MCF 10A (cell line): ENCODE results near the gene NFE2L1. TPM values are rescaled to one million over a fixed set of nuclear protein-coding genes. Genes with fewer than 3 reads are reported as not detected.

Experiments
- BruUV-seq: library from RNA; stranded (reverse); fragments of 400-500 nt; replicated peaks from 2 replicates; lab custom pipeline; 2021; lab: Mats Ljungman, UMichigan
- CTCF ChIA-PET: fragments of 300-600 bp; sonication (Branson Sonifier 250); formaldehyde crosslinking; extraction: SDS; loops from one replicate; lab custom pipeline; 2021; ENCODE audit warnings: antibody characterized with exemption, inconsistent platforms; lab: Yijun Ruan, JAX
- POLR2A ChIA-PET: fragments of 300-600, 350-650 bp; sonication (Branson Sonifier 250); formaldehyde crosslinking; extraction: SDS; loops from one replicate; lab custom pipeline; 2020; ENCODE audit warnings: antibody characterized with exemption, inconsistent platforms; lab: Yijun Ruan, JAX
- DNase-seq: peaks from one replicate; pipeline ENCODE4 v3.0.0-alpha.2; 2018; ENCODE audit not compliant: unreplicated experiment
- H3K27ac Mint-ChIP-seq: one replicate; pipeline ENCODE4 v1.8.0; 2022; ENCODE audit warnings: mild to moderate bottlenecking, low read depth, mixed read lengths; ENCODE audit not compliant: unreplicated experiment
- H3K27me3 Mint-ChIP-seq: one replicate; pipeline ENCODE4 v1.8.0; 2022; ENCODE audit warnings: mixed read lengths; ENCODE audit not compliant: insufficient read depth, unreplicated experiment
- H3K36me3 Mint-ChIP-seq: one replicate; pipeline ENCODE4 v1.8.0; 2022; ENCODE audit warnings: mild to moderate bottlenecking, moderate library complexity, mixed read lengths; ENCODE audit not compliant: insufficient read depth, unreplicated experiment
- H3K4me1 Mint-ChIP-seq: one replicate; pipeline ENCODE4 v1.8.0; 2022; ENCODE audit warnings: mixed read lengths; ENCODE audit not compliant: insufficient read depth, unreplicated experiment
- H3K4me3 Mint-ChIP-seq: one replicate; pipeline ENCODE4 v1.8.0; 2022; ENCODE audit warnings: mild to moderate bottlenecking, moderate library complexity, mixed read lengths; ENCODE audit not compliant: unreplicated experiment
- H3K9me3 Mint-ChIP-seq: one replicate; pipeline ENCODE4 v1.8.0; 2022; ENCODE audit warnings: mixed read lengths; ENCODE audit not compliant: unreplicated experiment
- intact Hi-C: fragments of 100-400 bp; cut with micrococcal nuclease; formaldehyde crosslinking; loops from 2 replicates; pipeline ENCODE4 v1.14.1; 2022
- total RNA-seq: library from RNA; stranded (reverse); gene quantifications from 2 replicates; pipeline ENCODE4 v1.2.3, GENCODE V29; 2022
- TF ChIP-seq, protein P1 (sequence below): fragments of 200-600 bp; IDR thresholded peaks from one replicate; pipeline ENCODE4 v1.8.0; 2022; ENCODE audit warnings: antibody characterized with exemption, mild to moderate bottlenecking; ENCODE audit not compliant: unreplicated experiment

NFE2L1 gene
- total RNA-seq, 1 experiment from 2014 or later: 235 TPM

- Mint-ChIP-seq H3K27ac (no peak overlapping the region), H3K4me3 (peak overlapping the region; percentile 92), H3K36me3 (no peaks in the 10 kb centered on the region), H3K4me1 (peaks cover 16% of the 10 kb centered on the region), H3K9me3 (no peaks in the 10 kb centered on the region), H3K27me3 (no peaks in the 10 kb centered on the region)
- ChIA-PET CTCF (interaction anchor here (0.7 to 1.3 kb wide), 4 partner anchors 15 to 78 kb away, joined by 3 to 5 read pairs (median 4); no protein-coding TSS in a partner anchor), POLR2A (interaction anchor here (0.6 to 7.2 kb wide), 3 partner anchors 55 to 451 kb away, joined by 3 to 73 read pairs (median 4); partner anchors contain the start of gene NFE2L1)
- intact Hi-C loops: no loop called here
- no peak for DNase-seq
- TF ChIP-seq, protein P1, sequence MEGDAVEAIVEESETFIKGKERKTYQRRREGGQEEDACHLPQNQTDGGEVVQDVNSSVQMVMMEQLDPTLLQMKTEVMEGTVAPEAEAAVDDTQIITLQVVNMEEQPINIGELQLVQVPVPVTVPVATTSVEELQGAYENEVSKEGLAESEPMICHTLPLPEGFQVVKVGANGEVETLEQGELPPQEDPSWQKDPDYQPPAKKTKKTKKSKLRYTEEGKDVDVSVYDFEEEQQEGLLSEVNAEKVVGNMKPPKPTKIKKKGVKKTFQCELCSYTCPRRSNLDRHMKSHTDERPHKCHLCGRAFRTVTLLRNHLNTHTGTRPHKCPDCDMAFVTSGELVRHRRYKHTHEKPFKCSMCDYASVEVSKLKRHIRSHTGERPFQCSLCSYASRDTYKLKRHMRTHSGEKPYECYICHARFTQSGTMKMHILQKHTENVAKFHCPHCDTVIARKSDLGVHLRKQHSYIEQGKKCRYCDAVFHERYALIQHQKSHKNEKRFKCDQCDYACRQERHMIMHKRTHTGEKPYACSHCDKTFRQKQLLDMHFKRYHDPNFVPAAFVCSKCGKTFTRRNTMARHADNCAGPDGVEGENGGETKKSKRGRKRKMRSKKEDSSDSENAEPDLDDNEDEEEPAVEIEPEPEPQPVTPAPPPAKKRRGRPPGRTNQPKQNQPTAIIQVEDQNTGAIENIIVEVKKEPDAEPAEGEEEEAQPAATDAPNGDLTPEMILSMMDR: no peak
- BruUV-seq: no TSS peak
Observed at GRCh38 chr17:48102798-48103715, 54.9 kb downstream of the NFE2L1 start.

DNA sequence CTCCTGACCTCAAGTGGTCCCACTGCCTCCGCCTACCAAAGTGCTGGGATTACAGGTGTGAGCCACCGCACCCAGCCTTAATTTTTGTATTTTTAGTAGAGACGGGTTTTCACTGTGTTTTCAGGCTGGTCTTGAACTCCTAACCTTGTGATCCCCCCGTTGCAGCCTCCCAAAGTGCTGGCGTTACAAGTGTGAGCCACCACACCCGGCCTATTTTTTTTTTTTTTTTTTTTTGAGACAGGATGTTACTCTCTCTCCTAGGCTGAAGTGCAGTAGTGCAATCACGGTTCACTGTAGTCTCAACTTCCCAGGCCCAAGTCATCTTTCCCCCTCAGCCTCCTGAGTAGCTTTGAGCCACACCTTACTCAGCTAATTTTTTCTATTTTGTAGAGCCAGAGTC, 56.3 kb downstream of the NFE2L1 start:
- Mint-ChIP-seq H3K27me3 (no peaks in the 10 kb centered on the region), H3K4me3 (no peak overlapping the region)

DNA sequence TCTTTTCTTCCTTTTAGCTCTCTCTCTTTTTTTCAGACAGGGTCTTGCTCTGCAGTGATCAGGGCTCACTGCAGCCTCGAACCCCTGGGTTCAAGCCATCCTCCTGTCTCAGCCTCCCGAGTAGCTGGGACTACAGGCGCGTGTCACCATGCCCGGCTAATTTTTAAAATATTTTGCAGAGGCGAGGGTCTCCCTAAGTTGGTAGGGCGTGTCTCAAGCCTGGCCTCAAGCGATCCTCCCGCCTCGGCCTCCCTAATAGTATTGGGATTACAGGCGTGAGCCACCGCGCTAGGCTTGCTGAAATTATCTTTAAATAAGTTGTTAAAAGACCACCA, 58.6 kb downstream of the NFE2L1 start:
- peaks cover 2% of the 10 kb centered on the region for H3K36me3 Mint-ChIP-seq
- TF ChIP-seq, protein P1: no peak
- DNase-seq: no peak
- H3K9me3 Mint-ChIP-seq: no peaks in the 10 kb centered on the region
- intact Hi-C loops: no loop called here
- ChIA-PET POLR2A (interaction anchor here (0.6 to 4.2 kb wide), 18 partner anchors 9 to 244 kb away, joined by 3 to 59 read pairs (median 4); partner anchors contain the start of genes NFE2L1 and PNPO), CTCF (interaction anchor here (0.6 to 5.7 kb wide), 4 partner anchors 10 to 81 kb away, joined by 3 to 34 read pairs (median 10); no protein-coding TSS in a partner anchor)
- no TSS peak for BruUV-seq
- H3K27me3 Mint-ChIP-seq: no peaks in the 10 kb centered on the region
- peak overlapping the region; percentile 98 for H3K4me3 Mint-ChIP-seq
- H3K27ac Mint-ChIP-seq: peak overlapping the region; percentile 87
- peaks cover 21% of the 10 kb centered on the region for H3K4me1 Mint-ChIP-seq

More for the DNA sequence above, 56.3 kb downstream of the NFE2L1 start:
- peaks cover 16% of the 10 kb centered on the region for H3K4me1 Mint-ChIP-seq
- POLR2A ChIA-PET: no interaction called here
- BruUV-seq: no TSS peak
- H3K27ac Mint-ChIP-seq: no peak overlapping the region
- no peak for DNase-seq
- TF ChIP-seq, protein P1: no peak
- intact Hi-C loops: no loop called here
- no peaks in the 10 kb centered on the region for H3K9me3 Mint-ChIP-seq
- CTCF ChIA-PET: interaction anchor here (0.6 kb wide), 1 partner anchor 1330 kb away, joined by 4 read pairs; no protein-coding TSS in a partner anchor
- H3K36me3 Mint-ChIP-seq: no peaks in the 10 kb centered on the region
